GOT3 (cell line): ENCODE measurements around the gene RABL3.
"Not testable (repeated sequence)": the region's sequence is repeated elsewhere in the genome, so short reads cannot be mapped to it uniquely, and the experiment has no call there.

Source experiments
- DNase-seq: peaks from one replicate; lab custom pipeline; 2025; ENCODE audit warnings: mixed read lengths; lab: John Stamatoyannopoulos, UW

Gene RABL3

DNA sequence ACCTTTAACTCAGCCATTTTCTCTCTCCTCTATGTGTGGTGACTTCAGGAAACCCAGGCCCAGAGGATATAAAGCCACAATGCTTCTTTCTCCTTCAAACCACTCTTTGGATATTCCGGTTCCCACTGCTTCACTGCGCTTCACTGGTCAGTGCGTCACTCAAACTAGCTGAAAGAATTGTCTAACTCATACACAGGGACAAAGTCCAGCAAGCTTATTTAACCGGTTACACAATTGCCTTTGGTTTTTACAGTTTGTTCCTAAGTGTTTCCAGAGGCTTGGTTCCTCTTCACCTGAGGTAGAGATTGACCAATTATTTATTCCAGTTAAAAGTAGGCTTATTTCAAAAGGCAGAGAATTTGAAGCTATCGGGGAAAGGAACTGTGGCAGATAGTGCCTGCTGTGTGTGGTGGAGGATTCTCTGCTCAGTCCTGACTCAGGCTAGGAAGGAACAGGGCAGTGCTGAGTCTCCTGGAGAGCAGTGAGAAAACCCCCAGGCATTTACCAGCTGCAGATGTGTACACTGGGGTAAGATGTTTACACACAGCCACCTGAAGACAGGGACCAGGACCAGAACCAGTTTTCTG is 60.1 kb downstream of the RABL3 start, which contains the start of gene HGD:
HGD (minus strand) TSS at position 145 of the 587 bp plus-strand sequence; CDS start at position 17, 128 bp downstream.
- DNase-seq = no peak

DNA sequence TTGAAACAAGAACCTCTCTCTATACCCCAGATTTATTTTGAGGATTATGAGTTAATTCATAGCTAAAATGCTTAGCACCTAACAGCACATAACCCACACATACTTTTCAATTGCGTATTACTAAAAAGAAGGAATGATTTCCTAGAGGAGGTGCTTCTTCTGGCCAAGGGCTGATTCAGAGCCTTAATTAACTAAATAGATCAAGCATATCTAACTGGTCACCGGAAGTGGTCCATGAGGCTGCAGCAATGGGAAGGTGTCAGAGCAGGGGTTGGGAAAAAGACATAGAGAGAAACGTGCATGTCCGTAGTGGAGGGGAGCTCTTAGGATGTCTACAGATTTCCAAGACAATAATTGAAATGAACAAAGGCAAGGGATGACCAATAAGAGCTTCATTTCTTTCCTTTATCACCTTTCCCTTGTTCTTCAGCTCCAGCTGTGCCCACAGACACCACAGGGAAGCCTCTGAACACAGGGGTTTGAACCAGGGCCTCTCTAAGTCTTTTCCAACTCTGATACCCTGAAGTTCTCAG is 60.7 kb downstream of the RABL3 start:
- DNase-seq = no peak

DNA sequence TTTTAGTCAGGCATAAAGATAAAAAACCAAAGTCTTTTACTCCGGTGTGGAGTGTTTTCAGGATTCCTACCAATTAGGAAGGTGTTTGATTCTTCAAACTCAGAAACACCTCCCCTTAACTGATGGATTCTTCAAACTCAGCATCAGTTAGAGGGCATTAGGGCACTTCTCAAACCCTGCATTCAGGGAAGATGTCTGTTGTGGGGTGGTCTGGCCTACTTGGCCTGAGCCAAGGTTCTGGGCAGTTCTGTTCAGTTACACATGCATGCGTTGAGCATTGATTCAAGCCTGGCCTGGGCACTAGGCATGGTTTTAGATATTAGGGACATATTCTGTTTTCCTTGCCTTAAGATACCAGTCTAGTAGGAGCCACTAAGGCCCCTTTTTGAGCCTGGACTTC is 61.3 kb downstream of the RABL3 start:
- DNase-seq = no peak

DNA sequence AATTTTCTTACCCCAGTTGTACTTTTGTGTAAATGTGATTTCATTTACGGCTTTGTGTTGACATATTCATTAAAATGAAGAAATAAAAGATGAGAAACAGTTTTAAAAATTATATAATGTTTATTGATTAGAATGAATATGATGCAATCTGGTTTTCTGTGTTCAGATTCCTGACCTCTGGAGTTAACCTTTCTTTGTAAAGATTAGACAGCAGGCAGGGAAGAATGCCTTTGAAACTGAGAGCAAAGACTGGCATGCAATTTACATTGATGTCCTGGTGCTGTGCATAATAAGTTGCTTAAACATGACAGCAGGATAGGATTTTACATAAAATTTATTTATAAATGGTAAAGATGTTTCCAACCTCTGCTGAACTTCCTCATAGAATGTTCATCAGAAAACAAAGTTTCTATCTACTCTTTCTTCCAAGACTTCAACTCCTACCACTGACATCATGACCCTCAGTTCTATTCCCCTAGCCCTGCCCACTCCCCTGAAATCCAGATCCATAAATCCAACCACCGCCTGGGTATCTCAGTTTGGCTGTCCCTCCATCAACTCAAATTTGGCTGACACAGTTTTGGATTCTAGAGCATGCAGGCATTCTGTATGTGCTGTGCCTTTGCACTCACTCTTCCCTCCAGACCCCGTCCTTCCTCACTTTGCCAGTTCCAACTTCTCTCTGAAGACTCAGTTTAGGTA is 62.0 kb downstream of the RABL3 start:
- DNase-seq = no peak

DNA sequence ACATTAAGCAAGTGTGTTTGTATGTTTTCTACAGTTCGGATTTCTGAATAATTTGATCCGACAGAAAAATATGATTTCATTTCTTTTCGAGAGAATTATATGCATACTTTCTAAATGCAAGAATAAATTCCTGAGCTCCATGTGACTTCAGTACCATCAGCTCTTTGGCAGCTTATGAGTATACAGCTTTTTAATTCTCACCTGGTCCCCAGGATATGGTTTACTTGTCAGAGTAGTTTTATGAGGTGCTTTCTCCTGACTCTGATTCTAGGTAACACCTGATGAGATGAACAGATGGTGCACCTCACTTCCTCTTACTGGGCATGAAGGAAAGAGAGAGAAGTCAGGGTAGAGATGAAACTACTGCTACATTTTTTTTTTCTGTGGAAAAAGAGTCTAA is 63.3 kb downstream of the RABL3 start:
- no peak for DNase-seq

GRCh38 chr3:120678331-120678947 is 63.9 kb downstream of the RABL3 start:
- DNase-seq = no peak

DNA sequence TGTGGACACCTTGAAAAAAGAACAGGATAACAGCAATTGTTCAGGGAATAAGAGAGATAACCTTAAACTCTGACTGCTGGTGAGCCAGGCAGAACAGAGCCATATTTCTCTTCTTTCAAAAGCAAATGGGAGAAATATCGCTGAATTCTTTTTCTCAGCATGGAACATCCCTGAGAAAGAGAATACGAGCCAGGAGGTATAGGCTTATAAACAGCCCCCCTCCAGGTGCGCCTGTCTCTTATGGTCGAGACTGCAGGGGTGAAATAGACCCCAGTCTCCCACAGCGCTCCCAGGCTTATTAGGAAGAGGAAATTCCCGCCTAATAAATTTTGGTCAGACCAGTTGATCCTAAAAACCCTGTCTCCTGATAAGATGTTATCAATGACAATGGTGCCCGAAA is 65.1 kb downstream of the RABL3 start:
- DNase-seq = not testable (repeated sequence)

GRCh38 chr3:120673116-120673515 is 69.2 kb downstream of the RABL3 start:
- DNase-seq = no peak

- DNase-seq = no peak
Measured at GRCh38 chr3:120670576-120670975, 71.7 kb downstream of the RABL3 start.

DNA sequence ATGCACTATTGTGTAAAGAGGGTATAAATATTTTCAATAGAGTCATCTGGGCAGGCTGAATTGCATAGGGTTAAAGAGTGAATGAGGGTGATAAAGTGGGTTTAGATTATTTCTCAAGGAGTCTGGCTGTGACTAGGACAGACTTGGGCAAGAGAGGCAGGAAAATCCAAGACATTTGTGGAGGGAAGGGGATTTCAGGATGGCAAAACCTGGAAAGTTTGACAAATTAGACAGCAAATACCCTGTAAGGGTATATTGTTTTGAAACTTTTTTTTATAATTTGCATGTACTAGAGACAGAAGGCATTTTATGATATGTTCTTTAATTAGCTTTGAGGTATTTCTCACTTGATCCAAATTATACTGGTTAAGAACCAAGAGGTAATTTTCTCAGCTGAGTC is 77.4 kb downstream of the RABL3 start:
- DNase-seq = no peak

DNA sequence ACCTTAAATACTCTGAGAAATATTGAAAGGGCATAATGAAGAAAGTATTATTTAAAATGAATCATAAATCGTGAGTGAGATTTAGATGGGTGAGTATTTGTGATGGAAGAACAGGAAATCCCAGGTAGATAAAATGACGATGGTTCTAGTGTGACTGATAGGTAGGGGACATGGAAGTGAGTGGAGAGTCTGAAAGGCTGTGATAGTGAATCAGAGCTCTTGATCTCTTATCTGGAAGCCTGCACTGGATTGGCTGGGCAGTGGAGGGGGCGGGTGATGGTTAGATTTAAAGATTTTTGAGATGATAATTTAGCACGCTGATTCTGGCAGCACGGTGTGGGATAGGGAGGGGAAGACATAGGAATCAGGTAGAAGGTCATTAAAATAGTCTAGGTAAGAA is 80.4 kb downstream of the RABL3 start:
- DNase-seq = no peak

- no peak for DNase-seq
Measured at GRCh38 chr3:120661106-120661905, 81.0 kb downstream of the RABL3 start.

DNA sequence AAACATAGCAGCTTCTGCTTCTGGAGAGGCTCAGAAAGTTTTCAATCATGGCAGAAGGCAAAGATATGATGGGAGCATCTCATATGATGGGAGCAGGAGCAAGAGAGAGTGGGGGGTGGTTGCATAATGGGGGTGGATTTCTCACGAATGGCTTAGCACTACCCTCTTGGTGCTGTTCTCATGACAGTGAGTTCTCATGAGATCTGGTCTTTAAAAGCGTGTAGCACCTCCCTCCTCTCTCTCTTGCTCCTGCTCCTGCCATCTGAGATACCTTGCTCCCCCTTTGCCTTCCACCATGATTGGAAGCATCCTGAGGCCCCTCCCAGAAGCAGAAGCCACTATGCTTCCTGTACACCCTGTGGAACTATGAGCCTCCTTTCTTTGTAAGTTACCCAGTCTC is 82.5 kb downstream of the RABL3 start:
- DNase-seq = no peak

GRCh38 chr3:120659285-120659684 is 83.0 kb downstream of the RABL3 start:
- no peak for DNase-seq

- DNase-seq = no peak
Measured at GRCh38 chr3:120652896-120653545, 89.3 kb downstream of the RABL3 start.

GRCh38 chr3:120652281-120652680 is 90.0 kb downstream of the RABL3 start:
- DNase-seq = no peak

- no peak for DNase-seq
Measured at GRCh38 chr3:120650311-120650710, 92.0 kb downstream of the RABL3 start.

GRCh38 chr3:120649830-120650233 is 92.5 kb downstream of the RABL3 start:
- DNase-seq = no peak

DNA sequence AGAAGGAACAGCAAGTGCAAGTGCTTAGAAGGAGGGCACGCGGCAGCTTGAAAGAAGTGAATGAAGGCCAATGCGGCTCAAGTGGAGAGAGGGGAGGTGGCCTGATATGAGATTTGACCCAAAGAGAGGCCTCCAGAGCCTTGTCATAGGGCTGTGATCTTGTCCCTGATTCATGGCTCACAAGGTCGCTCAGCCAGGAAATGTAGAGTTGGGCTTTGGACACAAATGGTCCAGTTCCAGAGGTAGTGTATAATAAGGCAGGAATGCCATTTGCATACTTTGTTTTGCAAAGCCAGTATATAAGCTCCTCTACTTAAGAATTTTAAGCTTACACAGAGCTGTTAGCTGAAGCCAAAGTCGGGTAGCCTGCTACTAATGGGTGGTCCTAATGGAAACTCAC is 94.0 kb downstream of the RABL3 start:
- no peak for DNase-seq

GRCh38 chr3:120646771-120647432 is 95.4 kb downstream of the RABL3 start:
- no peak for DNase-seq
